HG02943 (cell line): Measurements from ENCODE around the gene KRTAP19-8.

Experiments
- ATAC-seq: cut with Tn5 transposase; IDR thresholded peaks from one replicate; pipeline ENCODE4 v1.9.1; 2021; ENCODE audit warnings: mild to moderate bottlenecking, low read depth, moderate library complexity; ENCODE audit not compliant: unreplicated experiment

KRTAP19-8 gene

GRCh38 chr21:31012133-31013089 lies 25.9 kb downstream of the KRTAP19-8 start:
- no peak for ATAC-seq

DNA sequence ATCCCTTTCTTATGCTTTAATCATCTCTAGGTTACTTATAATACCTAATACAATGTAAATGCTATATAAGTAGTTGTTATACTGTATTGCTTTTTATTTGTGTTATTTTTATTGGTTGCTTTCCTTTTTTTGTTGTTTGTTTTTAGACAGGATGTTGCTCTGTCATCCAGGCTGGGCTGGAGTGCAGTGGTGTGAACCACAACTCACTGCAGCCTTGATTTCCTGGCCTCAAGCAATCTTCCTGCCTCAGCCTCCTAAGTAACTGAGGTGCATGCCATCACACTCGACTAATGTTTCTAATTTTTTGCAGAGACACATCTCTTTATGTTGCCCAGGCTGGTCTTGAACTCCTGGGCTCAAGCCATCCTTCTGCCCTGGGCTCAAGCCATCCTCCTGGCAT lies 26.9 kb downstream of the KRTAP19-8 start:
- ATAC-seq, result no peak

DNA sequence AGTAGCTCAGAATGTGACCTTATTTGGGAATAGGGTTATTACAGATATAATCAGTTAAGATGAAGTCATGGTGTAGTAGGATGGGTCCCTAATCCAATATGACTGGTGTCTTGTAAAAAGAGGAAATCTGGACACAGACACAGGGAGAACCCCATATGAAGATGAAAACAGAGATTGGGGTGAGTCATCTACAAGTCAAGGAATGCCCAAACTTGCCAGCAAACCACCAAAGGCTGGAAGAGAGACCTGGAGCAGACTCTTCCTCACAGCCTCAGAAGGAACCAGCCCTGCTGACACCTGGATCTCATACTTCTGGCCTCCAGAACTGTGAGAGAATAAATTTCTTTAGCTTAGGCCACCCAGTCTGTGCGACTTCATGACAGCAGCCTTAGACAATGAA lies 29.9 kb downstream of the KRTAP19-8 start:
- ATAC-seq, result no peak

- ATAC-seq, result no peak
Observed at GRCh38 chr21:31005019-31005418, 33.3 kb downstream of the KRTAP19-8 start.

DNA sequence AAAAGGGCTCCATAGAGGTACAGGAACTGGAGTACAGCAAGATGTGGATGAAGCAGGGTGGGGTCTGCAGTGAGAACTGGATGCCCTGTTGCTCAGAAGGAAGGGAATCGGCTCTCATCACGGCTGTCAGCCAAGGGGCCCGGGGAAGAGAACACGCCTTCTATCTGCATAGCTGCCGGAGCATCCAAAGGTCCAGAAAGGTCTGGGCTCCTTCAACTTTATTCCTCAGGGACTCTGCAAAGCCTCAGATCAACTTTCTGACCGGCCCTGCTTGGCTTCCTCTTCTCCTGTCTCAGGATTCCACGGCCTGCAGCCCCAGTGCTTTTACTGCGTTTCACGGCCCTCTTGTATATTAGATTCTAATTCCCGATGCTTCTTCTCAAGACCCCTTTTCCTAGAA lies 34.8 kb downstream of the KRTAP19-8 start:
- ATAC-seq, result no peak

GRCh38 chr21:30997541-30997940 lies 40.7 kb downstream of the KRTAP19-8 start:
- no peak for ATAC-seq

- ATAC-seq, result no peak
Observed at GRCh38 chr21:30996728-30997127, 41.5 kb downstream of the KRTAP19-8 start.

DNA sequence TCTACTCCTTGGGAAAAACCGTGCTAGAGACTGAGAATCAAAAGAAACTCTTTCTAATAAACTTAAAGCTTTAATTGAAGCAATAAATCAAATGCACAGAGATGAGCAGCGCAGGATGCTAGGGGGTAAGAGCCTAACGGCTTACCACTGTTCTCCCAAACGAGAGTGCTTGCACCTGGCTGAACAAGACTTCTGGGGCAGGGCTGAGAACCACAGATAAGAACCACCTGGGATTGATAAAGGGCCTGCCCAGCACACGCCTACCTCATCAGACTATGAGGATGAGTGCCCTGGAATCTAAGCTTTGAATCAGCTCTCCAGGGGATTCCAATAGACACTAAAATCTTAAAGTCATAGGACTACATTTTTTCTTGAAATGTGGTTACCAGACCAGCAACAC lies 43.3 kb downstream of the KRTAP19-8 start:
- ATAC-seq, result no peak

- ATAC-seq, result no peak
Observed at GRCh38 chr21:30990514-30991262, 47.6 kb downstream of the KRTAP19-8 start.

GRCh38 chr21:30988706-30989105 lies 49.6 kb downstream of the KRTAP19-8 start:
- no peak for ATAC-seq
